GM12878 (cell line): ENCODE data around the gene ZFP36. TPM values are rescaled to one million over a fixed set of nuclear protein-coding genes. Genes with fewer than 3 reads are reported as not detected.

ENCODE experiments used
- PRDM15 ChIP-seq: fragments of 450-650 bp; formaldehyde crosslinking; IDR thresholded peaks from 2 replicates; pipeline ENCODE4 v1.4.0; 2020; ENCODE audit warnings: mild to moderate bottlenecking, moderate library complexity
- ZBTB40 ChIP-seq: fragments of 450-650 bp; IDR thresholded peaks from 2 replicates; pipeline ENCODE4 v1.6.1; 2016; ENCODE audit warnings: mild to moderate bottlenecking, moderate library complexity, borderline replicate concordance
- polyA plus RNA-seq, 11 experiments: library from polyadenylated mRNA; depleted of rRNA in 4 of 11; unstranded in 6 of 11; stranded (reverse) in 5 of 11; fragments of >200 nt; fragmentation: Nextera tagmentation in 4 of 11; fragmentation: Illumina TruSeq in 1 of 11; extraction: Ambion mirVana in 4 of 11; extraction: Trizol in 1 of 11; gene quantifications; 1 replicate in 1 of 11; 2 replicates in 10 of 11; pipeline versions ENCODE4 v1.2.1 to v1.2.3, GENCODE V29; 2011 to 2016; ENCODE audit warnings: inconsistent platforms in 2 of 11, missing spikeins in 2 of 11, low read depth in 1 of 11
- total RNA-seq, 4 experiments: library from RNA; depleted of rRNA in 3 of 4; stranded (reverse); fragments of >200 nt in 3 of 4; fragmentation: Illumina TruSeq in 1 of 4; extraction: Trizol in 1 of 4; gene quantifications; 2 replicates each; pipeline versions ENCODE4 v1.2.1 to v1.2.3, GENCODE V29; 2013 to 2021
- TF ChIP-seq, protein P1 (sequence below): fragments of 450-650 bp; IDR thresholded peaks from 2 replicates; pipeline ENCODE4 v1.6.1; 2017; ENCODE audit warnings: low read depth, mild to moderate bottlenecking, moderate library complexity

The ZFP36 gene
- total and polyA plus RNA-seq, 10 of the 15 experiments (the other 5 are each of a cell fraction or from before 2014, with no cell fraction given): 5.3 to 55.0 (median 18.1) TPM

DNA sequence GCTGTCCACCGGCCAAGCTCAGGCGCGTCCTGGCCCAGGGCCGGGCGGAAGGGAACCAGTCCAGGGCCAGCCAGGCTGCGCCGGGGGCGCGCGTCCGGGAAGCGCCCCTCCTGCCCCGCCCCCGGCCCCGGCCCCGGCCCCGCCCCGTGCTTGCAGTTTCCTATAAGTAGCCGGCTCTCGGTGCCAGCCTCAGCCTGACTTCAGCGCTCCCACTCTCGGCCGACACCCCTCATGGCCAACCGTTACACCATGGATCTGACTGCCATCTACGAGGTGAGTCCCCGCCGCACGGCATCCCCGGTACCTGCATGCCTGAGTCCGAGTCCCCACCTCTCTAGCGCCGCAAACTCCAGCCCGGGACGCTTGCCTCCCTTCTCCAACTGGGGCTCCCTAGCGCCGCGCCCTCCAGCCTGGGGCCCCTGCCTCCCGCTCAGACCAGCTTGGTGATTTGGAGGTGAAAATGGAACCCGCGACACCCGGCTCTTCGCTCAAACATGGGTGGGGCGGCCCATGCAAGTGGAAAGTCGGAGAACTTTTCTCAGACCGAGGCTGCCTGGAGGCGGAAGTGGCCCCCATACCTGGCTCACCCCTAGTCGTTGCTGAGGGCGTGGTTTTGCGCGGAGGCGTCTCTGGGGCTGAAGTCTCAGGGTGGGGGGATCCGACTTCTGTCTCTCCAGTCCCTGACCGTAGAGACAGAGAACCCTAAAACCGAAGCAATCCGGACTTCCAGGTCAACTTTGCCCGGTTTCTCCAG, at the start of gene ZFP36 (continued):
- TF ChIP-seq PRDM15 (0 out of 2 replicates have a peak, but pooled peaks have one; percentile 16), ZBTB40 (no peak)
- TF ChIP-seq, protein P1, sequence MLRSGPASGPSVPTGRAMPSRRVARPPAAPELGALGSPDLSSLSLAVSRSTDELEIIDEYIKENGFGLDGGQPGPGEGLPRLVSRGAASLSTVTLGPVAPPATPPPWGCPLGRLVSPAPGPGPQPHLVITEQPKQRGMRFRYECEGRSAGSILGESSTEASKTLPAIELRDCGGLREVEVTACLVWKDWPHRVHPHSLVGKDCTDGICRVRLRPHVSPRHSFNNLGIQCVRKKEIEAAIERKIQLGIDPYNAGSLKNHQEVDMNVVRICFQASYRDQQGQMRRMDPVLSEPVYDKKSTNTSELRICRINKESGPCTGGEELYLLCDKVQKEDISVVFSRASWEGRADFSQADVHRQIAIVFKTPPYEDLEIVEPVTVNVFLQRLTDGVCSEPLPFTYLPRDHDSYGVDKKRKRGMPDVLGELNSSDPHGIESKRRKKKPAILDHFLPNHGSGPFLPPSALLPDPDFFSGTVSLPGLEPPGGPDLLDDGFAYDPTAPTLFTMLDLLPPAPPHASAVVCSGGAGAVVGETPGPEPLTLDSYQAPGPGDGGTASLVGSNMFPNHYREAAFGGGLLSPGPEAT: peak; percentile 72
- TF ChIP-seq, all 136 proteins: peak for 52
